ENCODE data around the gene RASSF4.

Gene RASSF4

GRCh38 chr10:44959247-44960087 is at the start of gene RASSF4:
TSS of gene RASSF4 (plus strand) at chr10:44959802. CDS start at chr10:44970203, 10,401 bp downstream.
- Histone ChIP-seq H3K27ac (ENCODE audit: poor library complexity, severe bottlenecking) (no peak within 1 kb of the TSS), H3K4me3 (ENCODE audit: severe bottlenecking) (peak within 1 kb of the TSS; percentile 79), H3K9me3 (ENCODE audit: severe bottlenecking) (no peaks in the 10 kb centered on the region), H3K27me3 (ENCODE audit: insufficient read depth, poor library complexity, severe bottlenecking) (no peaks in the 10 kb centered on the region), H3K36me3 (ENCODE audit: low read depth) (no peaks in the 10 kb centered on the region), H3K4me1 (ENCODE audit: insufficient read depth, poor library complexity, severe bottlenecking) (no peaks in the 10 kb centered on the region)
- DNase-seq (ENCODE audit: low spot score) (peak; percentile 88), ATAC-seq (ENCODE audit: low read depth) (peak; percentile 98)
- TF ChIP-seq CTCF (IDR thresholded peaks at IDR 0.05; ENCODE audit: poor library complexity, severe bottlenecking): no peak

- DNase-seq (ENCODE audit: low spot score) (no peak), ATAC-seq (ENCODE audit: low read depth) (no peak)
- Histone ChIP-seq H3K9me3 (ENCODE audit: severe bottlenecking) (no peaks in the 10 kb centered on the region), H3K36me3 (ENCODE audit: low read depth) (no peaks in the 10 kb centered on the region), H3K27ac (ENCODE audit: poor library complexity, severe bottlenecking) (no peak overlapping the region), H3K4me1 (ENCODE audit: insufficient read depth, poor library complexity, severe bottlenecking) (no peaks in the 10 kb centered on the region), H3K4me3 (ENCODE audit: severe bottlenecking) (no peak overlapping the region), H3K27me3 (ENCODE audit: insufficient read depth, poor library complexity, severe bottlenecking) (no peaks in the 10 kb centered on the region)
- no peak for TF ChIP-seq CTCF (IDR thresholded peaks at IDR 0.05; ENCODE audit: poor library complexity, severe bottlenecking)
These were observed 49.7 kb upstream of the RASSF4 start for GRCh38 chr10:44909910-44910309.

GRCh38 chr10:44910602-44911001 is 49.0 kb upstream of the RASSF4 start:
- H3K9me3 ChIP-seq (ENCODE audit: severe bottlenecking): no peaks in the 10 kb centered on the region
- DNase-seq (ENCODE audit: low spot score) (no peak), ATAC-seq (ENCODE audit: low read depth) (no peak)
- no peaks in the 10 kb centered on the region for H3K27me3 ChIP-seq (ENCODE audit: insufficient read depth, poor library complexity, severe bottlenecking)
- TF ChIP-seq CTCF (IDR thresholded peaks at IDR 0.05; ENCODE audit: poor library complexity, severe bottlenecking): no peak
- no peak overlapping the region for H3K4me3 ChIP-seq (ENCODE audit: severe bottlenecking)
- no peak overlapping the region for H3K27ac ChIP-seq (ENCODE audit: poor library complexity, severe bottlenecking)
- H3K4me1 ChIP-seq (ENCODE audit: insufficient read depth, poor library complexity, severe bottlenecking): no peaks in the 10 kb centered on the region
- H3K36me3 ChIP-seq (ENCODE audit: low read depth): no peaks in the 10 kb centered on the region

GRCh38 chr10:44911081-44911540 is 48.5 kb upstream of the RASSF4 start, which contains the start of gene TMEM72:
TSS of gene TMEM72 (plus strand) at chr10:44911337. CDS start at chr10:44911513, 176 bp downstream.
- H3K36me3 ChIP-seq (ENCODE audit: low read depth): no peaks in the 10 kb centered on the region
- H3K4me3 ChIP-seq (ENCODE audit: severe bottlenecking): no peak within 1 kb of the TSS
- no peaks in the 10 kb centered on the region for H3K9me3 ChIP-seq (ENCODE audit: severe bottlenecking)
- no peak for TF ChIP-seq CTCF (IDR thresholded peaks at IDR 0.05; ENCODE audit: poor library complexity, severe bottlenecking)
- DNase-seq (ENCODE audit: low spot score): no peak
- no peak within 1 kb of the TSS for H3K27ac ChIP-seq (ENCODE audit: poor library complexity, severe bottlenecking)
- peak; percentile 44; the same call in 2 of the 3 replicates for ATAC-seq (ENCODE audit: low read depth)
- H3K4me1 ChIP-seq (ENCODE audit: insufficient read depth, poor library complexity, severe bottlenecking): no peaks in the 10 kb centered on the region
- no peaks in the 10 kb centered on the region for H3K27me3 ChIP-seq (ENCODE audit: insufficient read depth, poor library complexity, severe bottlenecking)

GRCh38 chr10:44911951-44912350 is 47.7 kb upstream of the RASSF4 start:
- Histone ChIP-seq H3K4me3 (ENCODE audit: severe bottlenecking) (no peak overlapping the region), H3K27me3 (ENCODE audit: insufficient read depth, poor library complexity, severe bottlenecking) (no peaks in the 10 kb centered on the region), H3K36me3 (ENCODE audit: low read depth) (no peaks in the 10 kb centered on the region), H3K27ac (ENCODE audit: poor library complexity, severe bottlenecking) (no peak overlapping the region), H3K4me1 (ENCODE audit: insufficient read depth, poor library complexity, severe bottlenecking) (no peaks in the 10 kb centered on the region), H3K9me3 (ENCODE audit: severe bottlenecking) (no peaks in the 10 kb centered on the region)
- no peak for DNase-seq (ENCODE audit: low spot score)
- TF ChIP-seq CTCF (IDR thresholded peaks at IDR 0.05; ENCODE audit: poor library complexity, severe bottlenecking): no peak
- ATAC-seq (ENCODE audit: low read depth): no peak

All from RWPE2 (cell line).